GM20431 (cell line): ENCODE results near the gene VSTM5.

Experiments used
- in situ Hi-C: fragments of 300-500 bp; cut with MseI, MboI; formaldehyde crosslinking; loops from one replicate; pipeline ENCODE4 v1.15.0; 2020; ENCODE audit warnings: low sequenced_read_pairs; ENCODE audit not compliant: unreplicated experiment

VSTM5 gene

GRCh38 chr11:93844568-93844967 lies 5.8 kb downstream of the VSTM5 start:
- in situ Hi-C loops, result no loop called here

- in situ Hi-C loops, result no loop called here
These were observed 6.5 kb downstream of the VSTM5 start for GRCh38 chr11:93843906-93844305.

GRCh38 chr11:93842461-93842860 lies 8.0 kb downstream of the VSTM5 start:
- in situ Hi-C loops, result no loop called here

- in situ Hi-C loops, result no loop called here
These were observed 8.4 kb downstream of the VSTM5 start for GRCh38 chr11:93842034-93842433.

GRCh38 chr11:93841446-93841845 lies 9.0 kb downstream of the VSTM5 start:
- in situ Hi-C loops, result no loop called here

- in situ Hi-C loops, result no loop called here
These were observed 9.4 kb downstream of the VSTM5 start for GRCh38 chr11:93840981-93841380.

GRCh38 chr11:93840180-93840579 lies 10.2 kb downstream of the VSTM5 start:
- in situ Hi-C loops, result no loop called here

GRCh38 chr11:93838967-93839366 lies 11.5 kb downstream of the VSTM5 start:
- in situ Hi-C loops, result no loop called here

GRCh38 chr11:93832780-93833179 lies 17.6 kb downstream of the VSTM5 start:
- in situ Hi-C loops, result no loop called here

GRCh38 chr11:93831343-93832127 lies 18.9 kb downstream of the VSTM5 start:
- in situ Hi-C loops, result no loop called here

- in situ Hi-C loops, result no loop called here
These were observed 20.8 kb downstream of the VSTM5 start for GRCh38 chr11:93829598-93829997.

GRCh38 chr11:93827363-93827762 lies 23.1 kb downstream of the VSTM5 start:
- in situ Hi-C loops, result no loop called here

GRCh38 chr11:93823210-93823609 lies 27.2 kb downstream of the VSTM5 start:
- in situ Hi-C loops, result no loop called here

GRCh38 chr11:93822359-93822758 lies 28.1 kb downstream of the VSTM5 start:
- in situ Hi-C loops, result no loop called here

GRCh38 chr11:93821617-93822016 lies 28.8 kb downstream of the VSTM5 start:
- in situ Hi-C loops, result no loop called here

- in situ Hi-C loops, result no loop called here
These were observed 29.6 kb downstream of the VSTM5 start for GRCh38 chr11:93820847-93821246.

- in situ Hi-C loops, result no loop called here
These were observed 30.3 kb downstream of the VSTM5 start for GRCh38 chr11:93819966-93820695.

- in situ Hi-C loops, result no loop called here
These were observed 32.7 kb downstream of the VSTM5 start for GRCh38 chr11:93817426-93818348.

- in situ Hi-C loops, result no loop called here
These were observed 35.3 kb downstream of the VSTM5 start for GRCh38 chr11:93814966-93815633.

- in situ Hi-C loops, result no loop called here
These were observed 36.4 kb downstream of the VSTM5 start for GRCh38 chr11:93813974-93814373.
